ENCODE results near the gene ASTN2.

GRCh38 chr9:116456490-116457088 is 958.3 kb downstream of the ASTN2 start:
- TF ChIP-seq, protein P1, sequence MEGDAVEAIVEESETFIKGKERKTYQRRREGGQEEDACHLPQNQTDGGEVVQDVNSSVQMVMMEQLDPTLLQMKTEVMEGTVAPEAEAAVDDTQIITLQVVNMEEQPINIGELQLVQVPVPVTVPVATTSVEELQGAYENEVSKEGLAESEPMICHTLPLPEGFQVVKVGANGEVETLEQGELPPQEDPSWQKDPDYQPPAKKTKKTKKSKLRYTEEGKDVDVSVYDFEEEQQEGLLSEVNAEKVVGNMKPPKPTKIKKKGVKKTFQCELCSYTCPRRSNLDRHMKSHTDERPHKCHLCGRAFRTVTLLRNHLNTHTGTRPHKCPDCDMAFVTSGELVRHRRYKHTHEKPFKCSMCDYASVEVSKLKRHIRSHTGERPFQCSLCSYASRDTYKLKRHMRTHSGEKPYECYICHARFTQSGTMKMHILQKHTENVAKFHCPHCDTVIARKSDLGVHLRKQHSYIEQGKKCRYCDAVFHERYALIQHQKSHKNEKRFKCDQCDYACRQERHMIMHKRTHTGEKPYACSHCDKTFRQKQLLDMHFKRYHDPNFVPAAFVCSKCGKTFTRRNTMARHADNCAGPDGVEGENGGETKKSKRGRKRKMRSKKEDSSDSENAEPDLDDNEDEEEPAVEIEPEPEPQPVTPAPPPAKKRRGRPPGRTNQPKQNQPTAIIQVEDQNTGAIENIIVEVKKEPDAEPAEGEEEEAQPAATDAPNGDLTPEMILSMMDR (IDR thresholded peaks at IDR 0.05) = no peak
- TF ChIP-seq POLR2A (IDR thresholded peaks at IDR 0.05) = no peak
